IMR-90 (cell line): ENCODE results near the gene DENND1C. TPM values are rescaled to one million over a fixed set of nuclear protein-coding genes. Genes with fewer than 3 reads are reported as not detected.

ENCODE experiments used
- ATAC-seq: fragments of 200-7000 bp; cut with Tn5 transposase; 2 replicates; pipeline ENCODE4 v1.9.1; 2020; ENCODE audit warnings: low read depth, mild to moderate bottlenecking, moderate library complexity
- BruUV-seq: library from RNA; stranded (reverse); fragments of 400-500 nt; replicated peaks from 2 replicates; lab custom pipeline; 2021; lab: Mats Ljungman, UMichigan
- CTCF ChIA-PET: fragments of 300-600 bp; formaldehyde crosslinking; extraction: SDS; loops from one replicate; lab custom pipeline; 2021; ENCODE audit warnings: antibody characterized with exemption; lab: Yijun Ruan, JAX
- POLR2A ChIA-PET: fragments of 300-600 bp; sonication (Branson Sonifier 250); formaldehyde crosslinking; loops from one replicate; lab custom pipeline; 2022; ENCODE audit warnings: antibody characterized with exemption; ENCODE audit not compliant: unreplicated experiment; lab: Charles Lee
- DNase-seq: peaks from one replicate; pipeline ENCODE4 v3.0.0; 2013
- H2AFZ ChIP-seq: replicated peaks from 2 replicates; pipeline ENCODE3; 2013; ENCODE audit warnings: low read length, mild to moderate bottlenecking; ENCODE audit not compliant: poor library complexity
- H2AK5ac ChIP-seq: 2 replicates; pipeline ENCODE4 v1.6.1; 2013; ENCODE audit warnings: low read depth, low read length, inconsistent platforms
- H2AK9ac ChIP-seq: replicated peaks from 2 replicates; pipeline ENCODE3; 2013; ENCODE audit warnings: mild to moderate bottlenecking, low read depth, low read length, moderate library complexity; ENCODE audit not compliant: poor library complexity
- H2BK120ac ChIP-seq: 2 replicates; pipeline ENCODE4 v1.6.1; 2013; ENCODE audit warnings: low read depth, low read length, inconsistent platforms
- H2BK15ac ChIP-seq: 3 replicates; pipeline ENCODE4 v1.6.1; 2013; ENCODE audit warnings: low read depth, low read length, inconsistent platforms
- H2BK20ac ChIP-seq: 2 replicates; pipeline ENCODE4 v1.6.1; 2013; ENCODE audit warnings: low read depth, mild to moderate bottlenecking, inconsistent platforms, low read length, moderate library complexity
- H2BK5ac ChIP-seq: 2 replicates; pipeline ENCODE4 v1.6.1; 2013; ENCODE audit warnings: mild to moderate bottlenecking, low read depth, low read length, inconsistent platforms; ENCODE audit not compliant: poor library complexity, severe bottlenecking
- H3K14ac ChIP-seq: replicated peaks from 2 replicates; pipeline ENCODE4 v1.6.1; 2013; ENCODE audit warnings: low read depth, low read length, inconsistent platforms
- H3K18ac ChIP-seq: 2 replicates; pipeline ENCODE4 v1.6.1; 2013; ENCODE audit warnings: low read depth, low read length, control low read depth
- H3K23ac ChIP-seq: 2 replicates; pipeline ENCODE4 v1.6.1; 2013; ENCODE audit warnings: low read depth, low read length, inconsistent platforms
- H3K27ac ChIP-seq: 2 replicates; pipeline ENCODE4 v1.5.1; 2013; ENCODE audit warnings: mild to moderate bottlenecking, control low read depth, low read length; ENCODE audit not compliant: insufficient read depth
- H3K27me3 ChIP-seq: 2 replicates; pipeline ENCODE4 v1.6.1; 2013; ENCODE audit warnings: low read length; ENCODE audit not compliant: control insufficient read depth, insufficient read depth
- H3K36me3 ChIP-seq: 2 replicates; pipeline ENCODE4 v1.6.1; 2013; ENCODE audit warnings: low read length, mixed read lengths; ENCODE audit not compliant: control insufficient read depth, insufficient read depth
- H3K4ac ChIP-seq: 2 replicates; pipeline ENCODE4 v1.6.1; 2013; ENCODE audit warnings: low read depth, low read length, inconsistent platforms
- H3K4me1 ChIP-seq: 2 replicates; pipeline ENCODE4 v1.6.1; 2013; ENCODE audit warnings: low read length, mixed read lengths; ENCODE audit not compliant: control insufficient read depth, insufficient read depth
- H3K4me2 ChIP-seq: 2 replicates; pipeline ENCODE4 v1.6.1; 2013; ENCODE audit warnings: low read depth, mild to moderate bottlenecking, control low read depth, low read length, moderate library complexity
- H3K4me3 ChIP-seq: 2 replicates; pipeline ENCODE4 v1.5.1; 2013; ENCODE audit warnings: low read depth, mild to moderate bottlenecking, control low read depth, low read length, moderate library complexity; ENCODE audit not compliant: insufficient read depth
- H3K56ac ChIP-seq: 2 replicates; pipeline ENCODE4 v1.6.1; 2013; ENCODE audit warnings: low read length, inconsistent platforms; ENCODE audit not compliant: insufficient read depth; ENCODE audit errors: extremely low read depth
- H3K79me1 ChIP-seq, 2 experiments: 2 replicates each; pipeline ENCODE4 v1.6.1; 2013; ENCODE audit warnings: low read length in 2 of 2, inconsistent platforms in 1 of 2, low read depth in 1 of 2
- H3K9ac ChIP-seq: 2 replicates; pipeline ENCODE4 v1.6.1; 2013; ENCODE audit warnings: low read depth, low read length, control low read depth
- H3K9me1 ChIP-seq: 2 replicates; pipeline ENCODE4 v1.6.1; 2013; ENCODE audit warnings: low read length, inconsistent platforms; ENCODE audit not compliant: insufficient read depth
- H3K9me3 ChIP-seq: 2 replicates; pipeline ENCODE4 v1.6.1; 2013; ENCODE audit warnings: low read length; ENCODE audit not compliant: control insufficient read depth, insufficient read depth
- H4K20me1 ChIP-seq: 2 replicates; pipeline ENCODE4 v1.6.1; 2013; ENCODE audit warnings: low read length, inconsistent platforms; ENCODE audit not compliant: insufficient read depth
- H4K5ac ChIP-seq: 2 replicates; pipeline ENCODE4 v1.6.1; 2013; ENCODE audit warnings: mild to moderate bottlenecking, low read depth, low read length, control low read depth
- H4K8ac ChIP-seq, 2 experiments: 2 replicates each; pipeline ENCODE4 v1.6.1; 2013; ENCODE audit warnings: low read depth in 2 of 2, low read length in 2 of 2, control low read depth in 1 of 2, inconsistent platforms in 1 of 2
- H4K91ac ChIP-seq: 2 replicates; pipeline ENCODE4 v1.6.1; 2013; ENCODE audit warnings: low read depth, low read length, inconsistent platforms; ENCODE audit not compliant: insufficient read depth
- BHLHE40 ChIP-seq: fragments of 150-350 bp; IDR thresholded peaks from 2 replicates; pipeline ENCODE4 v1.6.1; 2016; ENCODE audit warnings: mild to moderate bottlenecking, low read depth, low read length
- CEBPB ChIP-seq: IDR thresholded peaks from 2 replicates; pipeline ENCODE4 v1.6.1; 2012; ENCODE audit warnings: low read depth, low read length, improper control_type of control experiment
- CHD1 ChIP-seq: IDR thresholded peaks from 2 replicates; pipeline ENCODE4 v1.6.1; 2012; ENCODE audit warnings: low read depth, low read length, improper control_type of control experiment
- CTCF ChIP-seq: conservative IDR thresholded peaks from 2 replicates; pipeline ENCODE4 v1.5.1; 2012; ENCODE audit warnings: mild to moderate bottlenecking, low read depth, low read length, improper control_type of control experiment
- ELK1 ChIP-seq: fragments of 150-350 bp; IDR thresholded peaks from 2 replicates; pipeline ENCODE4 v1.6.1; 2016; ENCODE audit warnings: low read depth, mild to moderate bottlenecking, low read length, moderate library complexity, borderline replicate concordance
- FOS ChIP-seq: fragments of 150-350 bp; IDR thresholded peaks from 2 replicates; pipeline ENCODE4 v1.6.1; 2016; ENCODE audit warnings: low read depth, low read length
- MAFK ChIP-seq: IDR thresholded peaks from 2 replicates; pipeline ENCODE4 v1.6.1; 2012; ENCODE audit warnings: low read depth, low read length, improper control_type of control experiment
- MAZ ChIP-seq: IDR thresholded peaks from 2 replicates; pipeline ENCODE4 v1.6.1; 2012; ENCODE audit warnings: low read depth, mild to moderate bottlenecking, low read length, improper control_type of control experiment, moderate library complexity, borderline replicate concordance
- MXI1 ChIP-seq: IDR thresholded peaks from 2 replicates; pipeline ENCODE4 v1.6.1; 2012; ENCODE audit warnings: low read depth, mild to moderate bottlenecking, low read length, moderate library complexity, borderline replicate concordance
- NFE2L2 ChIP-seq: fragments of 150-350 bp; IDR thresholded peaks from 2 replicates; pipeline ENCODE4 v1.6.1; 2016; ENCODE audit warnings: low read depth, mild to moderate bottlenecking, low read length
- POLR2A ChIP-seq: IDR thresholded peaks from 2 replicates; pipeline ENCODE4 v1.6.1; 2012; ENCODE audit warnings: mild to moderate bottlenecking, low read depth, low read length
- RAD21 ChIP-seq: IDR thresholded peaks from 2 replicates; pipeline ENCODE4 v1.6.1; 2012; ENCODE audit warnings: low read length, improper control_type of control experiment
- RCOR1 ChIP-seq: IDR thresholded peaks from 2 replicates; pipeline ENCODE4 v1.6.1; 2012; ENCODE audit warnings: mild to moderate bottlenecking, low read length, improper control_type of control experiment; ENCODE audit not compliant: insufficient replicate concordance
- RFX5 ChIP-seq: IDR thresholded peaks from 2 replicates; pipeline ENCODE4 v1.8.0; 2012; ENCODE audit warnings: low read depth, mild to moderate bottlenecking, low read length, moderate library complexity
- SMC3 ChIP-seq: fragments of 150-350 bp; IDR thresholded peaks from 2 replicates; pipeline ENCODE4 v1.6.1; 2016; ENCODE audit warnings: low read depth, mild to moderate bottlenecking, antibody characterized with exemption, low read length, moderate library complexity
- USF2 ChIP-seq: fragments of 150-350 bp; IDR thresholded peaks from 2 replicates; pipeline ENCODE4 v1.6.1; 2017; ENCODE audit warnings: mild to moderate bottlenecking, antibody characterized with exemption, low read length, low read depth
- WGBS, 2 experiments: methylation state at CpG; one replicate each; pipeline versions ENCODE4 v1.1.5 to v1.1.7; 2013; ENCODE audit warnings: missing lambda C conversion rate in 2 of 2; ENCODE audit not compliant: insufficient read length in 1 of 2; ENCODE audit errors: extremely low coverage in 2 of 2; 5-methylcytosine and 5-hydroxymethylcytosine counted together
- dilution Hi-C: fragments of 300-500 bp; cut with HindIII; formaldehyde crosslinking; loops from one replicate; pipeline ENCODE4 v1.14.3; 2018; ENCODE audit warnings: low sequenced_read_pairs; ENCODE audit not compliant: unreplicated experiment
- in situ Hi-C: fragments of 300-500 bp; cut with MboI; formaldehyde crosslinking; loops from 3 replicates; pipeline ENCODE4 v1.14.3; 2019; ENCODE audit warnings: low sequenced_read_pairs, inconsistent platforms, mixed read lengths
- intact Hi-C: fragments of 100-400 bp; cut with micrococcal nuclease; formaldehyde crosslinking; loops from 2 replicates; pipeline ENCODE4 v1.10.0; 2022
- polyA plus RNA-seq, 3 experiments: library from polyadenylated mRNA; depleted of rRNA; stranded (reverse); fragments of >200 nt; gene quantifications; 2 replicates each; pipeline ENCODE4 v1.2.3, GENCODE V29; 2012; ENCODE audit warnings: low replicate concordance in 1 of 3
- total RNA-seq: library from RNA; depleted of rRNA; stranded (reverse); fragments of >200 nt; gene quantifications from 2 replicates; pipeline ENCODE4 v1.2.3, GENCODE V29; 2012

Gene DENND1C
- total and polyA plus RNA-seq, 2 of the 4 experiments (the other 2 are of a cell fraction), result not detected

GRCh38 chr19:6499052-6499790, 17.6 kb upstream of the DENND1C start:
- dilution Hi-C loops, result no loop called here
- H2BK20ac ChIP-seq, result no peak overlapping the region
- CTCF ChIA-PET, result no interaction called here

More at GRCh38 chr19:6499052-6499790, 17.6 kb upstream of the DENND1C start:
- Histone ChIP-seq H4K20me1 (no peaks in the 10 kb centered on the region), H2AK5ac (no peak overlapping the region), H3K23ac (no peak overlapping the region), H3K4me3 (no peak overlapping the region), H3K18ac (no peak overlapping the region), H4K8ac (no peak overlapping the region), H2BK5ac (no peak overlapping the region), H2AFZ (no peak overlapping the region), H3K9ac (no peak overlapping the region), H3K9me3 (peaks cover 5% of the 10 kb centered on the region), H3K4me2 (no peak overlapping the region), H3K4ac (no peak overlapping the region), H3K56ac (no peak overlapping the region), H4K5ac (no peak overlapping the region), H3K36me3 (no peaks in the 10 kb centered on the region), H3K27me3 (peaks cover 23% of the 10 kb centered on the region), H2AK9ac (no peak overlapping the region), H2BK120ac (no peak overlapping the region), H3K27ac (no peak overlapping the region), H3K14ac (no peak overlapping the region), H3K9me1 (no peaks in the 10 kb centered on the region), H3K4me1 (no peaks in the 10 kb centered on the region), H3K79me1 (no peaks in the 10 kb centered on the region), H4K91ac (no peak overlapping the region), H2BK15ac (no peak overlapping the region)
- no peak for ATAC-seq
- in situ Hi-C loops, result no loop called here
- no peak for TF ChIP-seq POLR2A
- no peak for TF ChIP-seq MXI1
- TF ChIP-seq SMC3, result no peak
- TF ChIP-seq CTCF, result no peak
- TF ChIP-seq MAZ, result no peak
- TF ChIP-seq ELK1, result no peak
- no peak for TF ChIP-seq CHD1
- TF ChIP-seq CEBPB, result no peak
- TF ChIP-seq BHLHE40, result no peak
- TF ChIP-seq MAFK, result no peak
- TF ChIP-seq RCOR1, result no peak
- no peak for TF ChIP-seq NFE2L2
- no peak for TF ChIP-seq FOS
- no peak for TF ChIP-seq RFX5
- no peak for TF ChIP-seq RAD21
- TF ChIP-seq USF2, result no peak
- 42% methylated on average over 4 of the region's 17 CpGs; no CpG with 5 or more reads in 1 of the 2 experiments for WGBS, 2 experiments
- DNase-seq, result no peak
- intact Hi-C loops, result no loop called here
- POLR2A ChIA-PET, result no interaction called here
- BruUV-seq, result no TSS peak
